ENCODE results near the gene OR1K1.
A peak's percentile ranks its signal among the peaks of the same experiment; 100 is the strongest.
"Not testable (repeated sequence)": the region's sequence is repeated elsewhere in the genome, so short reads cannot be mapped to it uniquely, and the experiment has no call there.

Gene OR1K1

GRCh38 chr9:122800066-122801060 lies at the start of gene OR1K1:
TSS of gene OR1K1 (plus strand) at chr9:122800123. CDS start at chr9:122800123, 0 bp downstream.
- no peak for DNase-seq

GRCh38 chr9:122754825-122755224 lies 45.1 kb upstream of the OR1K1 start:
- no peak for DNase-seq

GRCh38 chr9:122767817-122768216 lies 32.1 kb upstream of the OR1K1 start:
- DNase-seq: no peak

- no peak for DNase-seq
These were observed 22.9 kb upstream of the OR1K1 start for GRCh38 chr9:122777052-122777451.

- DNase-seq: peak; percentile 5
These were observed 21.8 kb upstream of the OR1K1 start for GRCh38 chr9:122777935-122778627.

- DNase-seq: no peak
These were observed 20.7 kb upstream of the OR1K1 start for GRCh38 chr9:122779181-122779580.

GRCh38 chr9:122780026-122780425 lies 19.9 kb upstream of the OR1K1 start:
- no peak for DNase-seq

GRCh38 chr9:122781671-122782070 lies 18.3 kb upstream of the OR1K1 start:
- no peak for DNase-seq

GRCh38 chr9:122785269-122785668 lies 14.7 kb upstream of the OR1K1 start:
- no peak for DNase-seq

GRCh38 chr9:122786338-122786737 lies 13.6 kb upstream of the OR1K1 start:
- no peak for DNase-seq

GRCh38 chr9:122788831-122789230 lies 11.1 kb upstream of the OR1K1 start, which contains the start of gene OR5C1:
TSS of gene OR5C1 (plus strand) at chr9:122788933. CDS start at chr9:122788933, 0 bp downstream.
- no peak for DNase-seq

- DNase-seq: no peak
These were observed 10.5 kb upstream of the OR1K1 start for GRCh38 chr9:122789256-122790046.

GRCh38 chr9:122791872-122792669 lies 7.9 kb upstream of the OR1K1 start:
- DNase-seq: no peak

- no peak for DNase-seq
These were observed 2.4 kb upstream of the OR1K1 start for GRCh38 chr9:122797316-122798063.

- peak; percentile 13 for DNase-seq
These were observed 6.7 kb downstream of the OR1K1 start for GRCh38 chr9:122806661-122807060.

GRCh38 chr9:122807271-122807900 lies 7.5 kb downstream of the OR1K1 start:
- no peak for DNase-seq

- DNase-seq: no peak
These were observed 8.2 kb downstream of the OR1K1 start for GRCh38 chr9:122808141-122808540.

- not testable (repeated sequence) for DNase-seq
These were observed 9.3 kb downstream of the OR1K1 start for GRCh38 chr9:122809261-122809660.

GRCh38 chr9:122810306-122810946 lies 10.5 kb downstream of the OR1K1 start:
- peak; percentile 64 for DNase-seq

- no peak for DNase-seq
These were observed 12.8 kb downstream of the OR1K1 start for GRCh38 chr9:122812736-122813135.

All from fibroblast of skin of right biceps (primary cell).